Measurements from ENCODE around the gene FKBP5. TPM values are rescaled to one million over a fixed set of nuclear protein-coding genes. Genes with fewer than 3 reads are reported as not detected.

Gene FKBP5
- total RNA-seq, 1 experiment from 2014 or later = 33.9 TPM

DNA sequence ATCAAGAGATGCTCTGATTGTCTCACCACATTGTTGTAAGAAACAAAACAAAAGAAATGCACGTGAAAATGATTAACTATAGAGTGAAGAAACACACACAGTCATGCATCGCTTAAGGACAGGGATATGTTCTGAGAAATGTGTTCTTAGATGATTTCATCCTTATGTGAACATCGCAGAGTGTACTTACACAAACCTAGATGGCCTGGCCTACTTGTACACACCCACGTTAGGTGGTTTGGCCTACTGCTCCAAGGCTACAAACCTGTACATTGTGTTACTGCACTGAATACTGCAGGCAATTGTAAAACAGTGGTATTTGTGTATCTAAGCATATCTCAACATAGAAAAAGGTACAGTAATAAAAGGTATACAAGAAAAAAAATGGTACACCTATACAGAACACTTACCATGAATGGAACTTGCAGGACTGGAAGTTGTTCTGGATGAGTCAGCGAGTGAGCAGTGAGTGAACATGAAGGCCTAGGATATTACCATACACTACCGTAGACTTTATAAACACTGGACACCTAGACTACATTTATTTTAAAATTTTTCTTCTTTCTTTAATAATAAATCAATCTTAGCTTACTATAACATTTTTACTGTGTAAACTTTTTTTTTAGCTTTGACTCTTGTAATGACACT lies 48.6 kb downstream of the FKBP5 start:
- no peak overlapping the region for H3T11ph ChIP-seq (ENCODE audit: low read length)
- Mint-ChIP-seq H3K9me3 (no peaks in the 10 kb centered on the region), H3K4me3 (no peak overlapping the region), H3K36me3 (ENCODE audit: insufficient read depth in 1 of 3, low read depth in 3 of 3) (peaks cover 2 to 26% (median 23%) of the 10 kb centered on the region in 3 experiments; a peak in 5 of 7 replicates), H3K4me1 (peaks cover 15 to 17% of the 10 kb centered on the region in 2 experiments), H3K27me3 (ENCODE audit: low read depth) (no peaks in the 10 kb centered on the region), H3K27ac (no peak overlapping the region)
- no peak overlapping the region for H3K14ac ChIP-seq (ENCODE audit: insufficient read depth, low read length)
- no peak overlapping the region for H2BK120ac ChIP-seq (ENCODE audit: low read depth, low read length, poor library complexity, severe bottlenecking)
- H2BK5ac ChIP-seq (ENCODE audit: insufficient read length, low read length) = no peak overlapping the region
- H3K4me2 ChIP-seq (ENCODE audit: insufficient read depth, insufficient read length, low read length) = no peak overlapping the region
- H3K9me3 ChIP-seq (ENCODE audit: control insufficient read depth, low read depth, low read length) = no peaks in the 10 kb centered on the region
- H4K5ac ChIP-seq (ENCODE audit: insufficient read length, low read depth, low read length) = no peak overlapping the region
- no peaks in the 10 kb centered on the region for H3K27me3 ChIP-seq (ENCODE audit: insufficient read depth, low read length)
- H2BK15ac ChIP-seq (ENCODE audit: low read depth, low read length) = no peak overlapping the region
- no peak overlapping the region for H4K91ac ChIP-seq (ENCODE audit: insufficient read length, low read depth, low read length)
- no peaks in the 10 kb centered on the region for H3K79me1 ChIP-seq (ENCODE audit: insufficient read depth, low read depth, low read length, poor library complexity, severe bottlenecking)
- no peak overlapping the region for H3K56ac ChIP-seq (ENCODE audit: insufficient read length, low read depth, low read length)
- H3K4ac ChIP-seq (ENCODE audit: low read depth, low read length) = no peak overlapping the region
- no peak overlapping the region for H3K9ac ChIP-seq (ENCODE audit: extremely low read depth, insufficient read length, low read length)
- no peaks in the 10 kb centered on the region for H4K20me1 ChIP-seq (ENCODE audit: control insufficient read depth, insufficient read depth, insufficient read length)
- peaks cover 3% of the 10 kb centered on the region for H3K4me1 ChIP-seq (ENCODE audit: insufficient read depth, low read length)
- no peak overlapping the region for H3K18ac ChIP-seq (ENCODE audit: insufficient read length, low read depth, low read length)
- no peaks in the 10 kb centered on the region for H3K79me2 ChIP-seq (ENCODE audit: insufficient read depth, low read length)
- no peak overlapping the region for H3K23ac ChIP-seq (ENCODE audit: insufficient read length, low read depth, low read length)
- TF ChIP-seq, protein P1, sequence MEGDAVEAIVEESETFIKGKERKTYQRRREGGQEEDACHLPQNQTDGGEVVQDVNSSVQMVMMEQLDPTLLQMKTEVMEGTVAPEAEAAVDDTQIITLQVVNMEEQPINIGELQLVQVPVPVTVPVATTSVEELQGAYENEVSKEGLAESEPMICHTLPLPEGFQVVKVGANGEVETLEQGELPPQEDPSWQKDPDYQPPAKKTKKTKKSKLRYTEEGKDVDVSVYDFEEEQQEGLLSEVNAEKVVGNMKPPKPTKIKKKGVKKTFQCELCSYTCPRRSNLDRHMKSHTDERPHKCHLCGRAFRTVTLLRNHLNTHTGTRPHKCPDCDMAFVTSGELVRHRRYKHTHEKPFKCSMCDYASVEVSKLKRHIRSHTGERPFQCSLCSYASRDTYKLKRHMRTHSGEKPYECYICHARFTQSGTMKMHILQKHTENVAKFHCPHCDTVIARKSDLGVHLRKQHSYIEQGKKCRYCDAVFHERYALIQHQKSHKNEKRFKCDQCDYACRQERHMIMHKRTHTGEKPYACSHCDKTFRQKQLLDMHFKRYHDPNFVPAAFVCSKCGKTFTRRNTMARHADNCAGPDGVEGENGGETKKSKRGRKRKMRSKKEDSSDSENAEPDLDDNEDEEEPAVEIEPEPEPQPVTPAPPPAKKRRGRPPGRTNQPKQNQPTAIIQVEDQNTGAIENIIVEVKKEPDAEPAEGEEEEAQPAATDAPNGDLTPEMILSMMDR (conservative IDR thresholded peaks at IDR 0.05) = no peak
- WGBS (ENCODE audit: extremely low coverage, insufficient read length, low lambda C conversion rate) = no CpG with 5 or more reads among the region's 6 CpGs
- no peak overlapping the region for H3K27ac ChIP-seq (ENCODE audit: insufficient read length, low read depth, low read length)
- no peak overlapping the region for H2AK5ac ChIP-seq (ENCODE audit: insufficient read length, low read length)
- no peaks in the 10 kb centered on the region for H3K23me2 ChIP-seq (ENCODE audit: insufficient read length, low read depth, low read length, poor library complexity, severe bottlenecking)
- no peak for DNase-seq
- no peak overlapping the region for H4K8ac ChIP-seq (replicated peaks; ENCODE audit: insufficient read length, low read depth, low read length)
- no peak overlapping the region for H2AFZ ChIP-seq (ENCODE audit: low read length)
- no peak overlapping the region for H2BK20ac ChIP-seq (ENCODE audit: low read depth, low read length, poor library complexity, severe bottlenecking)
- no peak overlapping the region for H2BK12ac ChIP-seq (ENCODE audit: insufficient read length, low read depth, low read length)
